Neural cell (in vitro differentiated cells): ENCODE results near the gene TUBGCP2. TPM values are rescaled to one million over a fixed set of nuclear protein-coding genes. Genes with fewer than 3 reads are reported as not detected.

ENCODE experiments used
- H2AFZ ChIP-seq: fragments of 200-600, 300-800 bp; sonication (generic), shearing (Covaris generic); 2 replicates; pipeline ENCODE4 v1.6.0; 2014; ENCODE audit warnings: low read depth, mild to moderate bottlenecking, antibody characterized with exemption, low read length, moderate library complexity
- H3F3A ChIP-seq: fragments of 200-600 bp; shearing (Covaris generic); 2 replicates; pipeline ENCODE4 v1.6.1; 2016; ENCODE audit warnings: mild to moderate bottlenecking, moderate library complexity, mixed read lengths, antibody characterized with exemption, low read length; ENCODE audit not compliant: insufficient read depth, poor library complexity, severe bottlenecking
- H3K27ac ChIP-seq: fragments of 200-600, 300-800 bp; sonication (generic), shearing (Covaris generic); 2 replicates; pipeline ENCODE4 v1.5.1; 2014; ENCODE audit warnings: mild to moderate bottlenecking, low read length, moderate library complexity
- H3K27me3 ChIP-seq: fragments of 300-800, 200-600 bp; sonication (generic), shearing (Covaris generic); 2 replicates; pipeline ENCODE4 v1.6.0; 2014; ENCODE audit warnings: mild to moderate bottlenecking, low read depth, low read length, moderate library complexity; ENCODE audit not compliant: insufficient read depth
- H3K36me3 ChIP-seq: fragments of 300-800, 200-600 bp; sonication (generic), shearing (Covaris generic); 2 replicates; pipeline ENCODE4 v1.5.1; 2014; ENCODE audit warnings: mild to moderate bottlenecking, antibody characterized with exemption, low read length, moderate library complexity; ENCODE audit not compliant: insufficient read depth
- H3K4me2 ChIP-seq: fragments of 300-800, 200-600 bp; sonication (generic), shearing (Covaris generic); 2 replicates; pipeline ENCODE4 v1.6.0; 2014; ENCODE audit warnings: mild to moderate bottlenecking, low read length
- H3K4me3 ChIP-seq: fragments of 300-800, 200-600 bp; sonication (generic), shearing (Covaris generic); 2 replicates; pipeline ENCODE4 v1.5.1; 2014; ENCODE audit warnings: mild to moderate bottlenecking, low read length, moderate library complexity
- H3K79me2 ChIP-seq: fragments of 200-600 bp; shearing (Covaris generic); replicated peaks from 2 replicates; pipeline ENCODE4 v1.6.0; 2014; ENCODE audit warnings: mild to moderate bottlenecking, low read length, moderate library complexity; ENCODE audit not compliant: insufficient read depth
- H3K9ac ChIP-seq: fragments of 300-800, 200-600 bp; sonication (generic), shearing (Covaris generic); 2 replicates; pipeline ENCODE4 v1.6.1; 2016; ENCODE audit warnings: mild to moderate bottlenecking, low read length, mixed read lengths
- H3K9me2 ChIP-seq: fragments of 200-600 bp; shearing (Covaris generic); 2 replicates; pipeline ENCODE4 v1.6.1; 2016; ENCODE audit warnings: mild to moderate bottlenecking, low read length, mixed read lengths; ENCODE audit not compliant: insufficient read depth
- H3K9me3 ChIP-seq: fragments of 200-600, 300-800 bp; sonication (generic), shearing (Covaris generic); 2 replicates; pipeline ENCODE4 v1.6.1; 2016; ENCODE audit warnings: mild to moderate bottlenecking, mixed run types, low read length, moderate library complexity, mixed read lengths
- H4K20me1 ChIP-seq: fragments of 200-600 bp; shearing (Covaris generic); 2 replicates; pipeline ENCODE4 v1.6.1; 2016; ENCODE audit warnings: mild to moderate bottlenecking, mixed run types; ENCODE audit not compliant: insufficient read depth
- CTCF ChIP-seq: fragments of 450-650 bp; IDR thresholded peaks from 2 replicates; pipeline ENCODE4 v1.5.1; 2014; ENCODE audit warnings: antibody characterized with exemption, mild to moderate bottlenecking, moderate library complexity; ENCODE audit not compliant: poor library complexity, severe bottlenecking
- EP300 ChIP-seq: fragments of 450-650 bp; conservative IDR thresholded peaks from 2 replicates; pipeline ENCODE4 v1.6.1; 2014; ENCODE audit warnings: antibody characterized with exemption, mild to moderate bottlenecking, moderate library complexity; ENCODE audit not compliant: poor library complexity, severe bottlenecking
- EZH2 ChIP-seq: fragments of 200-600, 300-800 bp; shearing (Covaris generic), sonication (generic); IDR thresholded peaks from 2 replicates; pipeline ENCODE4 v1.6.1; 2014; ENCODE audit warnings: antibody characterized with exemption, low read length, borderline replicate concordance, mild to moderate bottlenecking; ENCODE audit not compliant: insufficient read depth, poor library complexity, severe bottlenecking
- MXI1 ChIP-seq: fragments of 450-650 bp; conservative IDR thresholded peaks from 2 replicates; pipeline ENCODE4 v1.6.1; 2014; ENCODE audit warnings: antibody characterized with exemption, mild to moderate bottlenecking; ENCODE audit not compliant: poor library complexity, severe bottlenecking
- POLR2AphosphoS5 ChIP-seq: IDR thresholded peaks from 2 replicates; pipeline ENCODE4 v1.6.1; 2012
- RAD21 ChIP-seq: fragments of 450-650 bp; conservative IDR thresholded peaks from 2 replicates; pipeline ENCODE4 v1.6.1; 2014; ENCODE audit warnings: antibody characterized with exemption, mild to moderate bottlenecking, moderate library complexity
- REST ChIP-seq: IDR thresholded peaks from 2 replicates; pipeline ENCODE4 v1.6.1; 2012; ENCODE audit warnings: borderline replicate concordance
- SMC3 ChIP-seq: fragments of 450-650 bp; conservative IDR thresholded peaks from 2 replicates; pipeline ENCODE4 v1.6.1; 2014; ENCODE audit warnings: antibody characterized with exemption, mild to moderate bottlenecking, moderate library complexity; ENCODE audit not compliant: poor library complexity
- TAF1 ChIP-seq: IDR thresholded peaks from 2 replicates; pipeline ENCODE4 v1.6.1; 2012; ENCODE audit warnings: low read depth
- polyA plus RNA-seq: library from polyadenylated mRNA; depleted of rRNA; stranded (reverse); fragments of >200 nt; gene quantifications from 2 replicates; pipeline ENCODE4 v1.2.3, GENCODE V29; 2014

The TUBGCP2 gene
- polyA plus RNA-seq, 1 donor from 2014 or later = 34.5 TPM

GRCh38 chr10:133351408-133352318 lies 43.0 kb upstream of the TUBGCP2 start:
- Histone ChIP-seq H3K4me3 (no peak overlapping the region), H3K36me3 (no peaks in the 10 kb centered on the region), H2AFZ (no peak overlapping the region), H3K9me3 (no peaks in the 10 kb centered on the region), H3F3A (no peaks in the 10 kb centered on the region), H4K20me1 (no peaks in the 10 kb centered on the region), H3K27me3 (no peaks in the 10 kb centered on the region), H3K9me2 (no peaks in the 10 kb centered on the region), H3K79me2 (no peaks in the 10 kb centered on the region), H3K4me2 (no peak overlapping the region), H3K27ac (no peak overlapping the region), H3K9ac (no peak overlapping the region)
- no peak for TF ChIP-seq MXI1
- TF ChIP-seq EZH2 = no peak
- no peak for TF ChIP-seq RAD21
- no peak for TF ChIP-seq POLR2AphosphoS5
- no peak for TF ChIP-seq EP300
- no peak for TF ChIP-seq CTCF
- TF ChIP-seq TAF1 = no peak
- TF ChIP-seq SMC3 = no peak
- TF ChIP-seq REST = no peak

- H3K27ac ChIP-seq = no peak overlapping the region
- no peak overlapping the region for H2AFZ ChIP-seq
- H3K9ac ChIP-seq = no peak overlapping the region
- no peaks in the 10 kb centered on the region for H3K9me3 ChIP-seq
- H3K4me2 ChIP-seq = no peak overlapping the region
- no peaks in the 10 kb centered on the region for H3K36me3 ChIP-seq
- no peaks in the 10 kb centered on the region for H3F3A ChIP-seq
- no peaks in the 10 kb centered on the region for H4K20me1 ChIP-seq
- H3K4me3 ChIP-seq = no peak overlapping the region
- H3K27me3 ChIP-seq = no peaks in the 10 kb centered on the region
- no peaks in the 10 kb centered on the region for H3K9me2 ChIP-seq
- no peaks in the 10 kb centered on the region for H3K79me2 ChIP-seq
- TF ChIP-seq POLR2AphosphoS5 (no peak), EP300 (no peak), TAF1 (no peak), CTCF (no peak), MXI1 (no peak), SMC3 (no peak), REST (no peak), EZH2 (no peak), RAD21 (no peak)
These were observed 42.3 kb upstream of the TUBGCP2 start for GRCh38 chr10:133350950-133351329.
